ENCODE measurements around the gene CCNB1.

Gene CCNB1

GRCh38 chr5:69225860-69226259 is 58.9 kb downstream of the CCNB1 start:
- no peak overlapping the region for H3K4me3 ChIP-seq (ENCODE audit: low read depth, low read length)
- no peak for TF ChIP-seq CTCF (IDR thresholded peaks at IDR 0.05; ENCODE audit: low read depth, low read length)

Data from WI38 (cell line).